A673 (cell line): ENCODE results near the gene POLDIP2. TPM values are rescaled to one million over a fixed set of nuclear protein-coding genes. Genes with fewer than 3 reads are reported as not detected.

Source experiments
- BruUV-seq: library from RNA; stranded (reverse); fragments of 400-500 nt; replicated peaks from 2 replicates; lab custom pipeline; 2021; lab: Mats Ljungman, UMichigan
- CTCF ChIA-PET: fragments of 300-600 bp; sonication (Branson Sonifier 250); formaldehyde crosslinking; loops from one replicate; lab custom pipeline; 2022; ENCODE audit warnings: antibody characterized with exemption; lab: Charles Lee
- POLR2A ChIA-PET: fragments of 300-600 bp; sonication (Branson Sonifier 250); formaldehyde crosslinking; loops from one replicate; lab custom pipeline; 2022; ENCODE audit warnings: antibody characterized with exemption; ENCODE audit not compliant: low non-redundant PET; lab: Charles Lee
- DNase-seq: peaks from one replicate; pipeline ENCODE4 v3.0.0-alpha.2; 2015; ENCODE audit warnings: low spot score
- H3K27ac ChIP-seq: fragments of 200-600 bp; sonication (generic); 2 replicates; pipeline ENCODE4 v1.5.1; 2016; ENCODE audit warnings: mixed run types, low read depth, mild to moderate bottlenecking, mixed read lengths, antibody characterized with exemption, low read length; ENCODE audit not compliant: poor library complexity, severe bottlenecking
- H3K27me3 ChIP-seq: fragments of 200-600 bp; sonication (generic); replicated peaks from 2 replicates; pipeline ENCODE4 v1.6.1; 2017; ENCODE audit warnings: mixed run types, low read depth, mild to moderate bottlenecking, mixed read lengths, antibody characterized with exemption, low read length; ENCODE audit not compliant: insufficient read depth, poor library complexity
- H3K36me3 ChIP-seq: fragments of 200-600 bp; sonication (generic); 2 replicates; pipeline ENCODE4 v1.6.1; 2016; ENCODE audit warnings: mixed run types, mild to moderate bottlenecking, mixed read lengths, antibody characterized with exemption, low read length; ENCODE audit not compliant: insufficient read depth, poor library complexity, severe bottlenecking
- H3K4me1 ChIP-seq: fragments of 200-600 bp; sonication (generic); 2 replicates; pipeline ENCODE4 v1.6.1; 2017; ENCODE audit warnings: mixed run types, mild to moderate bottlenecking, mixed read lengths, antibody characterized with exemption, low read length; ENCODE audit not compliant: insufficient read depth, poor library complexity, severe bottlenecking
- H3K4me3 ChIP-seq: fragments of 200-600 bp; sonication (generic); 2 replicates; pipeline ENCODE4 v1.5.1; 2016; ENCODE audit warnings: low read depth, mixed run types, mild to moderate bottlenecking, mixed read lengths, low read length; ENCODE audit not compliant: poor library complexity, severe bottlenecking
- H3K9me3 ChIP-seq: fragments of 200-600 bp; sonication (generic); 2 replicates; pipeline ENCODE4 v1.6.1; 2016; ENCODE audit warnings: mixed run types, low read depth, mild to moderate bottlenecking, mixed read lengths, antibody characterized with exemption, low read length; ENCODE audit not compliant: poor library complexity, severe bottlenecking
- CTCF ChIP-seq: fragments of 300-800, 200-600 bp; sonication (generic); conservative IDR thresholded peaks from 2 replicates; pipeline ENCODE4 v1.5.1; 2017; ENCODE audit warnings: low read depth, mild to moderate bottlenecking, antibody characterized with exemption, low read length, moderate library complexity, mixed read lengths
- EZH2 ChIP-seq: fragments of 200-600 bp; sonication (generic); IDR thresholded peaks from 2 replicates; pipeline ENCODE4 v1.6.1; 2017; ENCODE audit warnings: borderline replicate concordance, low read depth, mild to moderate bottlenecking, mixed read lengths, antibody characterized with exemption, low read length; ENCODE audit not compliant: poor library complexity, severe bottlenecking
- intact Hi-C: fragments of 100-400 bp; cut with micrococcal nuclease; formaldehyde crosslinking; loops from one replicate; pipeline ENCODE4 v1.10.0; 2022; ENCODE audit not compliant: unreplicated experiment
- total RNA-seq: library from RNA; stranded (reverse); gene quantifications from 2 replicates; pipeline ENCODE4 v1.2.3, GENCODE V29; 2021

The POLDIP2 gene
- total RNA-seq, 1 experiment from 2014 or later, result 115 TPM

GRCh38 chr17:28397275-28397674 is 39.9 kb upstream of the POLDIP2 start:
- no peaks in the 10 kb centered on the region for H3K9me3 ChIP-seq
- H3K27ac ChIP-seq, result no peak overlapping the region
- DNase-seq, result no peak
- H3K4me3 ChIP-seq, result no peak overlapping the region
- CTCF ChIA-PET, result no interaction called here
- BruUV-seq, result no TSS peak
- H3K4me1 ChIP-seq, result no peaks in the 10 kb centered on the region
- TF ChIP-seq EZH2 (no peak), CTCF (no peak)
- POLR2A ChIA-PET, result no interaction called here
- intact Hi-C loops, result no loop called here
- peaks cover 12% of the 10 kb centered on the region for H3K36me3 ChIP-seq
- H3K27me3 ChIP-seq, result no peaks in the 10 kb centered on the region

GRCh38 chr17:28396635-28397239 is 39.4 kb upstream of the POLDIP2 start:
- POLR2A ChIA-PET, result no interaction called here
- TF ChIP-seq CTCF, result no peak
- TF ChIP-seq EZH2, result no peak
- H3K36me3 ChIP-seq, result peaks cover 12% of the 10 kb centered on the region
- intact Hi-C loops, result no loop called here
- no peaks in the 10 kb centered on the region for H3K27me3 ChIP-seq
- CTCF ChIA-PET, result interaction anchor here (0.5 to 0.9 kb wide), 2 partner anchors 20 to 28 kb away, joined by 3 to 4 read pairs; no protein-coding TSS in a partner anchor
- BruUV-seq, result no TSS peak
- no peak overlapping the region for H3K27ac ChIP-seq
- no peak for DNase-seq
- no peaks in the 10 kb centered on the region for H3K4me1 ChIP-seq
- no peaks in the 10 kb centered on the region for H3K9me3 ChIP-seq
- no peak overlapping the region for H3K4me3 ChIP-seq

- BruUV-seq, result no TSS peak
- H3K4me1 ChIP-seq, result no peaks in the 10 kb centered on the region
- CTCF ChIA-PET, result interaction anchor here (0.9 kb wide), 1 partner anchor 21 kb away, joined by 3 read pairs; no protein-coding TSS in a partner anchor
- intact Hi-C loops, result no loop called here
- no peak for TF ChIP-seq EZH2
- TF ChIP-seq CTCF, result no peak
- POLR2A ChIA-PET, result no interaction called here
- no peak overlapping the region for H3K27ac ChIP-seq
- H3K4me3 ChIP-seq, result no peak overlapping the region
- DNase-seq, result no peak
- no peaks in the 10 kb centered on the region for H3K27me3 ChIP-seq
- peaks cover 18% of the 10 kb centered on the region for H3K36me3 ChIP-seq
- H3K9me3 ChIP-seq, result no peaks in the 10 kb centered on the region
Measured at GRCh38 chr17:28395968-28396367, 38.6 kb upstream of the POLDIP2 start.
